Duodenal mucosa (tissue), 2 donors: ENCODE results near the gene FBF1.

Source experiments
- H3K27ac ChIP-seq: one replicate; pipeline ENCODE4 v1.7.0; 2013; ENCODE audit warnings: low read depth, low read length
- H3K27me3 ChIP-seq, 2 donors: one replicate each; pipeline ENCODE4 v1.7.0; 2013; ENCODE audit warnings: low read length in 2 of 2, control low read depth in 1 of 2; ENCODE audit not compliant: insufficient read depth in 2 of 2, control insufficient read depth in 1 of 2
- H3K36me3 ChIP-seq, 2 donors: one replicate each; pipeline ENCODE4 v1.7.0; 2013; ENCODE audit warnings: low read length in 2 of 2, control low read depth in 1 of 2; ENCODE audit not compliant: insufficient read depth in 2 of 2, control insufficient read depth in 1 of 2
- H3K4me1 ChIP-seq, 2 donors: one replicate each; pipeline ENCODE4 v1.7.0; 2013; ENCODE audit warnings: low read length in 2 of 2, control low read depth in 1 of 2; ENCODE audit not compliant: insufficient read depth in 2 of 2, control insufficient read depth in 1 of 2
- H3K4me3 ChIP-seq, 2 donors: one replicate each; pipeline ENCODE4 v1.7.0; 2013; ENCODE audit warnings: low read length in 2 of 2, low read depth in 1 of 2
- H3K9ac ChIP-seq, 2 donors: one replicate each; pipeline ENCODE4 v1.7.0; 2013; ENCODE audit warnings: low read length in 2 of 2, low read depth in 1 of 2
- H3K9me3 ChIP-seq, 2 donors: one replicate each; pipeline ENCODE4 v1.7.0; 2013; ENCODE audit warnings: low read length in 2 of 2, control low read depth in 1 of 2; ENCODE audit not compliant: control insufficient read depth in 1 of 2

Gene FBF1

DNA sequence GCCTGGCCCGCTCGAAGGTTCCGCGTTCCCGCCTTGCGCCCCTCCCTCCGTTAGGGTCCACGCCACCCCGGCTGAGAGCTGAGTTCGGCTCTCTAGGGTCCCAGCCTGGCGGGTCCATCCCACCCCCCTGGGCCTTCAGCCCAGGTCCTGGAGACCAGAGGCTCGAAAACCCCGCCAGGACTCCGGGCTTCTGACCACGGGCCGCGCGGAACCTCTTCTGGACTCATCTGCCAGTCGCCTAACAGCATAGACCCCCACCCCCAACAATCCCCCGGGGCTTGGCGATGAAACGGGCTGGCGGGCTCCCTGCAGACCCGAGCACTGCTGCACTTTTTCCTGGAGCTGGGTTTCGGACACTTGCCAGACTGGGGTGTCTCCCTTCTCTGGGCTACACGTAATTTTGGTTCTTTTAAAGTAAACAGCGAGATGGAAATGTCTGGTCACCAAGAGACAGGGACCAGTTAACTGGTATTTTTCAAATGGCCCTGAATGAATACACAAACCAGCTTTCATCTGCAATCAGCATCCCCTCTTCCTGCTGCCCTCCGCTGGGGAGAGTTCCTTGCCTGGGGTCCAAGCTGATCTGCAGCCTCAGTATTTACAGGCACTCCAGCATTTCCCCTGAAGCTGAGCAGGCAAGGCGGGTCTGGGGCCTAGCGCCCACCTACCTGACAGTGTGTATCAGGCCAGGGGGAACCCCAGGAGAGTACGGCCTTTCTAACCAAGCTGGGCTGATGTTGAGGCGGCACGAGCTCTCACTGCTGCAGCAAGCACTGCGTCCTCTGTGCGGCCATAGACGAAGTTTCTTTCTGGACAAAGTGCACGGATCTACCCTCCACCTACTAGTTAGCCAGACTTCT is 43.5 kb downstream of the FBF1 start:
- peak overlapping the region; percentile 89 for H3K27ac ChIP-seq
- no peaks in the 10 kb centered on the region for H3K27me3 ChIP-seq
- peaks cover 25 to 39% of the 10 kb centered on the region in 2 donors for H3K36me3 ChIP-seq
- H3K4me3 ChIP-seq = peak overlapping the region; percentile 69 to 71
- peaks cover 17 to 21% of the 10 kb centered on the region in 2 donors for H3K4me1 ChIP-seq
- H3K9me3 ChIP-seq = no peaks in the 10 kb centered on the region
- peak overlapping the region in 1 of 2 donors; percentile 79 for H3K9ac ChIP-seq

DNA sequence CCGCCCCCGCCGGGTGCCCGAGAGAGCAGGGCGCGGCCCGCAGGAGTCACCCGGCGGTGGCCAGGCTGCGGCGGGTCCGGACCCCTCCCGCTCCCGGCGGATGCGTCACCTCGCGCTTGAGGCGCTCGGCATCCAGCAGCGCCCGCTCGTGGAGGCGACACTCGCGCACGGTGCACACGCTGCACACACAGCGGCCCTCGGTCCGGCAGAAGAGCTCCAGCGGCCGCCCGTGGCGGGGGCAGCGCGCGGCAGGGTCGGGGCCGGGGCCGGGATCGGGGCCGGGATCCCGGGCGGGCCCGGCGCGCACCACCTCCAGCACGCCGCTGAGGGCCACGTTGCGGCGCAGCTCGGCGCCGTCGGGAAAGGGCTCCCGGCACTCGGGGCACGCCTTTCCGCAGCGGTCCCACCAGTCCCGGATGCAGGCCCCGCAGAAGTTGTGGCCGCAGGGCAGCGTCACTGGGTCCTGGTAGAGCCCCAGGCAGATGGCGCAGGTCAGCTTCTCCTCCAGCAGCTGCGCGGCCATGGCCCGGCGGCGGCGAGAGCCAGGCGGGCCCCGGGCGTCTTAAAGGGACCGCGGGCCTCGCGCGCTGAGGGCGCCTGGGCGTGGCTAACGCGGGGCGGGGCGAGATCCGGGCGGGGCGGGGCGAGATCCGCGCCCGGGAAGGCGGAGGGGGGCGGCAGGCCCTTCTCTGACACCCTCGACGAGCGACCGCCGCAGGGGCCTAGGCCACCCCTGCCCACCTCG is 44.3 kb downstream of the FBF1 start, which contains the start of gene TRIM65:
Gene TRIM65, minus strand, starts transcription at position 537 of the 745 bp plus-strand sequence. Its CDS starts 14 bp downstream, at position 523.
- H3K4me1 ChIP-seq = peaks cover 20 to 29% of the 10 kb centered on the region in 2 donors
- no peaks in the 10 kb centered on the region for H3K9me3 ChIP-seq
- H3K27ac ChIP-seq = peak within 1 kb of the TSS; percentile 89
- H3K9ac ChIP-seq = peak within 1 kb of the TSS; percentile 79 to 87
- H3K27me3 ChIP-seq = no peaks in the 10 kb centered on the region
- peak within 1 kb of the TSS; percentile 69 to 71 for H3K4me3 ChIP-seq
- H3K36me3 ChIP-seq = peaks cover 18 to 35% of the 10 kb centered on the region in 2 donors

DNA sequence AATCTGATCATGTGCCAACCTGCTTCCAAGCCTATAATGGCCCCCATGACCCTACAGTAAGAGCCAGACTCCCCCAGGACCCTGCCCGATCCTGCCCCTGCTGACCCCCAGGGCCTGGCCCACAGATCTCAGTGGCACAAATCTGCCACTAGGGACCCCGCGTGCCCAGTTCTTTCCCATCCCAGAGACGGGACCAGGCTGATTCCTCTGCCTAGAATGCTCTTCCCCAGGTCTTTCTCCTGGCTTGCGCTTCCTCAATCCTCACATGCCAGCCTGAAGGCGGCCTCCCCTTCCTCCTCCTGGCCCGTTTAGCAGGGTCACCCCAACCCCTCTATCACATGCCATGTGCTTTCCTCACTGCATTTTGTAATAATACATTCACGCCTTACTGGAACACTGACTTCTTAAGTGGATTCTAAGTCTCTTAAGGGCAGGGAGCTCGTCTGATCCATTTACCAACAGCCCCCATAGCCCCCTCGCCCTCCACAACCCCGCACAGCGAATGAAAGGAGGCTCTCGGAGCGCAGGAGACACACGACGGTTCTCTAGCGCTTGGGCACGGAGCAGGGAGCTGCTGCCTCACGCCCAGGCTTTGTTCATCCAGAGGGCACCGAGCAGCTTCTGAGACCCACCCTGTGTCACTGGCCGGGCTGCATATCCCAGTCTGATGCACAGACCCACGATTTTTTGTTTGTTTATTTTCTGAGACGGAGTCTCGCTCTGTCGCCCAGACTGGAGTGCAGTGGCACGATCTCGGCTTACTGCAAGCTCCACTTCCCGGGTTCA is 45.3 kb downstream of the FBF1 start:
- H3K4me1 ChIP-seq = peaks cover 27 to 34% of the 10 kb centered on the region in 2 donors
- H3K9ac ChIP-seq = peak overlapping the region; percentile 73 to 79
- no peaks in the 10 kb centered on the region for H3K27me3 ChIP-seq
- no peak overlapping the region for H3K27ac ChIP-seq
- peak overlapping the region; percentile 69 to 71 for H3K4me3 ChIP-seq
- H3K36me3 ChIP-seq = peaks cover 13 to 35% of the 10 kb centered on the region in 2 donors
- H3K9me3 ChIP-seq = no peaks in the 10 kb centered on the region

DNA sequence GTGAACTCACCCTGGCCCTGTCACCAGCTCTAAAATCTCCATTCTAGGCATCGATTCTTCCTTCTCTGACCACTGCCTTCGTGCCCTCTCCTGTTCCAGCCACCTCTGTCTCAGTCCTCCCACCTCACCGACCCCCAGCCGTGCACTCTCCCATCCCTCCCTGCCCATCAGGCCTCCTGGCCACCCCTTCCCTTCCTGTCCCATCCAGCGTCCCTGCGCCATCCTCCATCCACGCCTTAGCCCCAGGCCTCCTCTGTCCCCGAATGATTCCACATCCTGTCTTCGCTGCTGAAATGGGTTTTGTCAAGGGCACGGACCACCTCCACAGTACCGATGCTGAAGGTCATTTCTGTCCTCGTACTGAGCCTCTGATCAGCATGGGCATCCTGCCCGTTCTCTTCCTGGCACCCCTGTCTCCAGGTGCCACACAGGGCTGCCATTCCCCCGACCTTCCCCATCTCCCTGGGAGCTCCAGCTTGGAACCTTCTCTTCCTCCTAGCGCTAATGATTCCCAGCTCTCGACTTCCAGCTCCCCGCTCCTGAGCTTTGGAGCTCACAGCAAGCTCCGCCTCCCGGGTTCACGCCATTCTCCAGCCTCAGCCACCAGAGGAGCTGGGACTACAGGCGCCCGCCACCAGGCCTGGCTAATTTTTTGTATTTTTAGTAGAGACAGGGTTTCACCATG is 46.7 kb downstream of the FBF1 start:
- H3K36me3 ChIP-seq = peaks cover 8 to 34% of the 10 kb centered on the region in 2 donors
- H3K27me3 ChIP-seq = no peaks in the 10 kb centered on the region
- H3K9me3 ChIP-seq = no peaks in the 10 kb centered on the region
- H3K9ac ChIP-seq = no peak overlapping the region
- H3K4me1 ChIP-seq = peaks cover 27 to 34% of the 10 kb centered on the region in 2 donors
- H3K27ac ChIP-seq = no peak overlapping the region
- H3K4me3 ChIP-seq = no peak overlapping the region

DNA sequence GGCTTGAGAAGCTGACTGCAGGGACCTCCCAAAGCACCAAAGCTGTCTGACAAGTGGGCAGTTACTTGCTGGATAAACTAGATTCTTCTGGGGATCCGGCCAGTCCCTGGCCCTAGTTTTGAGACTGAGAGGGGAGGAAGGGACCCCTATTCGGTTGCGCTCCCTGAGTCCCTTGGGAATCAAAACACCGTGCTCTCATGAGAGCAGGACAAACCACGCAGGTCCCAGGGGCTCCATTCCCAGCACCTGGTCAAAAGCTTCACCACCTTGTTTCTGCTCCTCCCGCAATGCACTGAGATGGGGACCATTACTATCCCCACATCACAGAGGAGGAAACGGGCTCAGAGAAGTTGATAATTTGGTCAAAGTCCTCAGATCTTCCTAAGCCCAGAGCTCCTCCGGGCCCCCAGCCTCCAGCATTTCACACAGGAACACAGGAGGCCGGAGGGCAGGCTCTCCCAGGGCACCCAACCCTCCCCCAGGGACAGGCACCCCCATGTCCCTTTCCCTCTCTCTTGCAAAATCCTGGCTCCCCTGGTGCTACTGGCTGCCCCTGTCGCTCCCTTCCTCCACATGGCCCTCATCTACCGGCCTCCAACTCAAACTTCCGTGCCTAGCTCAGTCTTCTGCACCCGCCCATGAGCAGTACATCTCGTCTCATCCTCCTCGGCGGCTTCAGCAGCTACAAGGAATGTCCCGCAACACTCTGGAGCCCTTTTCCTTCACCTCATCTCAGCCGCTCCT is 47.4 kb downstream of the FBF1 start:
- H3K4me1 ChIP-seq = peaks cover 27 to 34% of the 10 kb centered on the region in 2 donors
- H3K36me3 ChIP-seq = peaks cover 8 to 31% of the 10 kb centered on the region in 2 donors
- no peak overlapping the region for H3K4me3 ChIP-seq
- no peaks in the 10 kb centered on the region for H3K9me3 ChIP-seq
- H3K27me3 ChIP-seq = no peaks in the 10 kb centered on the region
- H3K9ac ChIP-seq = no peak overlapping the region
- H3K27ac ChIP-seq = no peak overlapping the region

DNA sequence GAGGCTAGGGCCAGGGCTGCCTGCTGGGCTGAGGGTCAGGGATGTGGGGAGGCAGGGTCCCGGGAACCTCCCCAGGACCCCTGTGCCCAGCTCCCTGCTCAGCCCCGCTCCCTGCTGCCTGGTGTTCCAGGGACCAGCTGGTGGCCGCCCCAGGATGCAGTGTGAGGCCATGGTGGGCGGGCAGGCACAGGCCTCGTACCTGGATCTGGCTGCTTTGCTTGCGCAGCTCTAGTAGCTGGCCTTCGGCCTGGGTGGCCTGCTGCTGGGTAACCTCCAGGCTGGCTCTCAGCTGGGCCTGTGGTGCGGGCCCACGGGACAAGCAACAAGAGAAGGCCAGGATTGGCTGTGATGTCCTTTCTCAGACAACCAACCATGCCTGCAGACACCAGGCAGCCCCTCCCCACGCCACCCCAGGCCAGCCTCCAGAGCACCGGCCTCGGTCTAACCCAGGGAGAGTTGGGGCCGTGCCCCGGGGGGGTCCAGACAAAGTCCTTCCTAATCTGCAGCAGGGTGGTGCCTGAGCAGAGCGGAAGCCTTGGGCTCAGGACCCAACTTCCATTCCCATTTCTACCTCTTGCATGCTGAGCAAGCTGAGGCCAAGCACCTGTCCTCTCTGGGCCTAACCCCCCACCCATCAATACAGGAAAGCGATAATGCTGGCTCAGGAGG is 48.2 kb downstream of the FBF1 start:
- Histone ChIP-seq H3K9me3 (no peaks in the 10 kb centered on the region), H3K9ac (no peak overlapping the region), H3K4me3 (no peak overlapping the region), H3K27ac (no peak overlapping the region), H3K4me1 (peaks cover 27 to 34% of the 10 kb centered on the region in 2 donors), H3K27me3 (no peaks in the 10 kb centered on the region), H3K36me3 (peaks cover 2 to 28% of the 10 kb centered on the region in 2 donors)

DNA sequence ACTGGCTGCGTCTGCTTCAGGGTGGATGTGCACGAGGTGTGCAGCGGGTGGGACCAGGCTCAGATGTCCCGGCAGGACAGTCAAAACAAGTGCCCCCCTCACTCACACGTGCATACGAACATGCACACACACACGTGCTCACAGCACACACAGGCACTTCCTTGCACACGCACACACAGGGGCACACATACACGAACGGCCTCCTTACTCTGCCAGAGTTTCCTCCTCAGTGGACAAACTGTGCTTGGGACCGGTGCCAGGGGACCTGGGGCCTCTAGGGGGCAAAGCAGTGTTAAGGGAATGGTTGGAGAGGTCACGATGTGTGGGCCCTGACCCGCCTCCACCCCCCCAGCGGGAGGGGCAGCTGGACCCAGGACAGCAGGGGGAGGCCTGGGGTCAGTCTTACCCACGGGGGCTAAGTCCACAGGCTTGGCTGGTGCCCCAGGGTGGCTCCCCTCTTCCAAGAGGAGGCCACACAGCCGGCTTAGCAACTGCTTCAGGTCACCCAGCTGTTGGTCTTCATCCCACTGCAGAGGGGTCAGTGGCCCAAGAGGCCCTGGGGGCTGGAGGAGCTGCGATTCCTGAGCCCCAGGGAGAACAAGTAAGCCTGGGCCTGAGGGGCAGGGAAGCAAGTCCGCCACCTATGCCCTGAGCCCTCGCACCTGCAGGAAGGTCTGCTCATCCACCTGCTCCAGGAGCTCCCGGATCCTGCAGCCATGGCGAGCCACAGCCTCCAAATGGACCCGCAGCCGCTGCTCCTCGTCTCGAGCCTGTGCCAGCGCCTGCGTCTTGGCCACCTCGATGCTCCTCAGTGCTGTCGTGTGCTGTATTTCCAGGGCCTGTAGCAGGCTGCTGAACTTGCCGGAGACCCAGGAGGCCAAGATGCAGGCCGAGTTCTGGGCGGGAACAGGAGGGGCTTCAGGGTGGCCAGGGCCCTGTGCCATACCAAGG is 49.0 kb downstream of the FBF1 start:
- Histone ChIP-seq H3K4me3 (no peak overlapping the region), H3K36me3 (peaks cover 0 to 26% of the 10 kb centered on the region in 2 donors), H3K27me3 (no peaks in the 10 kb centered on the region), H3K27ac (no peak overlapping the region), H3K9me3 (no peaks in the 10 kb centered on the region), H3K9ac (no peak overlapping the region), H3K4me1 (peaks cover 21 to 34% of the 10 kb centered on the region in 2 donors)

DNA sequence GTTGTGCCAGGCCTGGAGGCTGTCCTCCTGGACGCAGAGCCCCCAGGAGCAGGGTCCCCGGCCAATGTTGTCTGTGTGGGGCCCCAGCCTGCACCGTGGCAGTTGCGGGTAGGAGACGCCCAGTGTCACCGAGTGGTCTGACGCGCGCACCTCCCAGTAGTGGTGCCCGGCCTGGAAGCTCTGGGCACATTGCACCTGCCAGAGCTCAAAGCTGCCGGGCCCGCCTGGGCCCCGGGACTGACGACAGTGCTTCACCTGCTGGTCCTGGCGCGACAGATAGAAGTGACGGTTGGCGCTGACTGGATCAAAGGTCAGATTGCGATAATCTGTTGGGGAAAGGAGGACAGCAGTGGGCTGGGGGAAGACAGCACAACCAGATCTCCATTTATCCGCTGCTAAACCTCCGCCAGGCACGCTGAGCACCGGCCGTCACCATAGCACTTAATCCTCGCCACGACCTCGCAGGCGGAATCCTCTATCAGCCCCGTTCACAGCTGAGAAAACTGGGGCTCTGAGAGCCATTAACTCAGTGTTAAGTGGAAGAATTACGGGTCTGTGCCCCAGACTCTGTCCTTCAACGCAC is 49.7 kb downstream of the FBF1 start:
- Histone ChIP-seq H3K27me3 (no peaks in the 10 kb centered on the region), H3K27ac (no peak overlapping the region), H3K4me3 (no peak overlapping the region), H3K9ac (no peak overlapping the region), H3K4me1 (peaks cover 21 to 34% of the 10 kb centered on the region in 2 donors), H3K36me3 (peaks cover 0 to 26% of the 10 kb centered on the region in 2 donors), H3K9me3 (no peaks in the 10 kb centered on the region)
